HG03039 (cell line): ENCODE results near the gene MVK.

Source experiments
- ATAC-seq: cut with Tn5 transposase; IDR thresholded peaks from one replicate; pipeline ENCODE4 v1.9.1; 2021; ENCODE audit warnings: mild to moderate bottlenecking, moderate library complexity; ENCODE audit not compliant: unreplicated experiment

Gene MVK

GRCh38 chr12:109626378-109627115 is 53.0 kb downstream of the MVK start:
- no peak for ATAC-seq

DNA sequence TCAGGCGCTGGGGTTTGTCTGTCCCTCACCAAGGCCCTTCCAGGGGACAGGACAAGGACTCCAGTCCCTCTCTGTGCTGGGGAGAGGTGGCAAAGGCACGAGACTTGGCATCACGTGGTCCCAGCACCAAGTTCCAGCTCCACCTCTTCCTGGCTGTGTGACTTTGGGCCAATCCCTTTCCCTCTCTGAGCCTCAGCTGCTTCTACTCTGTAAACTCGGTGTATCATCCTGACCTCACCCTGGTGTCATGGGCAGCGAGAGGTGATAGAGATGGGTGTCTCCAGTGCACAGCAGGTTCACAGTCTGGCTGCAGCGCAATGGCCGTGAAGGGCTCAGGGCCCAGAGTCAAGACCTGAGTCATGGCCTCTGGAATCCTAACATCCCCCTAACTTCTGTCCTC is 54.0 kb downstream of the MVK start:
- ATAC-seq = no peak

DNA sequence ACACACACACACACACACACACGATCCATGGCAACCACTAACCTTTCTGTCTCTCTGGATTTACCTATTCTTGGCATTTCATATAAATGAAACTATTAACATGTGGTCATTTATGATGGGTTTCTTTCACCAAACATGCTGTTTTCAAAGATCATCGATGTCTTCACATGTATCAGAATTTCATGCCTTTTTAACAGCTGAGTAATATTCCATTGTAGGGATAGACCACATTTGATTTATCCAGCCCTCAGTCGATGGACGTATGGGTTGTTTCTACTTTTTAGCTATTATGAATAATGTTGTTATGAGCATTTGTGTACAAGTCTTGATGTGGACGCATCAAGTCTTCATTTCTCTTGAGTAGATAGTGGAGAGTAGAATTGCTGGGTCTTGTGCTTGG is 56.5 kb downstream of the MVK start:
- no peak for ATAC-seq

DNA sequence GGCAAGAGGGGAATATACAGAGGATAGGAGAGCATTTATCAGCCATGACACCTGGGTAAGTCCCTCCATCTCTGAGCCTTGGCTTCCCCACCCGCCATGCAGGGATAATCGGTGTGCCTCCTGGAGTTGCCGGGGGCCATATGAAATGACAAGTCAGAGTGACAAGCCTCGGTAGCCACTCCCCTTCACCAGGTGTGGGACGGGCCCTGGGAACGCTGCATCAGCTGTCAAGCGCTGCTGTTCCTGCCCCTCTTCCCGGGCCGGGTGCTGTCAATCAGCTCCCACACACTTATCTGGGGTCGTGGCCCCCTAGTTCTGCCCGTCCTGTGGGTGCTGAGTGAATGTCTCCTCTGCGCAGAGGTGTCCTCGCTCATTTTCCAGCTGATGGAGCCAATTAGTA is 57.2 kb downstream of the MVK start:
- no peak for ATAC-seq

DNA sequence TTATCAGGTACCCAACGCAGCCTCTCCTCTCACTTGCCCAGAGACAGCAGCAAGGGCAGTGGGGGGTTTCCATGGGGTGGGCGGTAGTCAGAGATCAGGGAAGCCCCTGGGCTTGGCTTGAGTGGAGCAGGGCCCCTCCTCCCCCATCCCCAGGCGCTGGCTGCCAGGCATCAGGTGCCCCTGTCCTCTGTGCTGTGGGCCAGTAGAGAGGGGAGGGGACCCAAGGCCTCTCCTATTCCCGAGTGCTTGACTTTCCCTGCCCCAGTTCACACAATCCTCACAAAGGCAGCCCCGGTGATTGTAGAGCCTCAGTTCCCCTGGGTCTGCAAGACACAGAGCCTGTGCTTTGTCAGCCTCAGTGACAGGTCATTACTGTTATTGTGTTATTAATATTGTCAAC is 57.7 kb downstream of the MVK start:
- ATAC-seq = no peak

GRCh38 chr12:109631751-109632150 is 58.2 kb downstream of the MVK start:
- no peak for ATAC-seq

GRCh38 chr12:109632342-109632741 is 58.7 kb downstream of the MVK start:
- ATAC-seq = no peak

GRCh38 chr12:109635717-109636116 is 62.1 kb downstream of the MVK start:
- no peak for ATAC-seq

- ATAC-seq = no peak
Observed at GRCh38 chr12:109637348-109637747, 63.8 kb downstream of the MVK start.

GRCh38 chr12:109637996-109638395 is 64.4 kb downstream of the MVK start:
- ATAC-seq = no peak

- no peak for ATAC-seq
Observed at GRCh38 chr12:109638735-109639134, 65.1 kb downstream of the MVK start.

- no peak for ATAC-seq
Observed at GRCh38 chr12:109639151-109639872, 65.7 kb downstream of the MVK start.

- no peak for ATAC-seq
Observed at GRCh38 chr12:109640961-109641360, 67.4 kb downstream of the MVK start.

DNA sequence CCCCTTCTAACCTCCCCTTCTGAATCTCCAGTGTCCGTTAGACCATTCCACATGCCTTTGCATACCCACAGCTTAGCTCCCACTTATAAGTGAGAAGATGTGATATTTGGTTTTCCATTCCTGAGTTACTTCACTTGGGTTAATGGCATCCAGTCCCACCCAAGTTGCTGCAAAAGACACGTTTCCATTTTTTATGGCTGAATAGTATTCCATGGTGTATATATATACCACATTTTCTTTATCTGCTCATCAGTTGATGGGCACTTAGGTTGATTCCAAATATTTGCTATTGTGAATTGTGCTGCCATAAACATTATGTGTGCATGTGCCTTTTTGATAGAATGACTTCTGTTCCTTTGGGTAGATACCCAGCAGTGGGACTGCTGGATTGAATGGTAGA is 67.8 kb downstream of the MVK start:
- ATAC-seq = no peak

- no peak for ATAC-seq
Observed at GRCh38 chr12:109642506-109643132, 69.0 kb downstream of the MVK start.

DNA sequence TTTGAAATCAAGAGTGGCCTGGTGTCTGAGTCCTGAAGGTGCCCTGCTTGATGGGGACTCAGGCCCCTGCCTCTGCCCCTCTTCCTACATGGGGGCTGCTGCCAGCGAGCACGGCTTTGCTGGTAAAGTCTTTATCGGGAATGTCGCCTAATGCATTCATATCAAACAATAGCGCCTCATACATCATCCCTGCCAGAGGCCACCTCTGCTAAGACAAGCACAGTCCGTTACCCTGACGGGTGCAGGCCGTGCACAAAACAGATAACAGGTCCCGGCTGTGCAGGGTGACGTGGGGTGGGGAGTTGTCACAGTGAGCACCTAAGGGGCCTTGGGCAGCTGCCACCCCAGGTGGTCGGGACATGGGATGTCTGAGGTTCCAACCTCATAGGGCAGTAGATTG is 71.6 kb downstream of the MVK start:
- ATAC-seq = no peak

- no peak for ATAC-seq
Observed at GRCh38 chr12:109645708-109646107, 72.1 kb downstream of the MVK start.
